Muscle layer of duodenum (tissue), 2 donors: ENCODE data around the gene DEFB115.
"Not testable (repeated sequence)": the region's sequence is repeated elsewhere in the genome, so short reads cannot be mapped to it uniquely, and the experiment has no call there.

Experiments
- H3K27ac ChIP-seq: one replicate; pipeline ENCODE4 v1.7.0; 2013; ENCODE audit warnings: mild to moderate bottlenecking, low read length
- H3K27me3 ChIP-seq: one replicate; pipeline ENCODE4 v1.7.0; 2013; ENCODE audit warnings: low read depth, mild to moderate bottlenecking, control low read depth, low read length
- H3K36me3 ChIP-seq, 2 donors: one replicate each; pipeline ENCODE4 v1.7.0; 2013; ENCODE audit warnings: low read length in 2 of 2, control low read depth in 1 of 2, mild to moderate bottlenecking in 1 of 2; ENCODE audit not compliant: insufficient read depth in 2 of 2, control insufficient read depth in 1 of 2
- H3K4me1 ChIP-seq, 2 donors: one replicate each; pipeline ENCODE4 v1.7.0; 2013; ENCODE audit warnings: low read length in 2 of 2, mild to moderate bottlenecking in 2 of 2, control low read depth in 1 of 2, moderate library complexity in 1 of 2; ENCODE audit not compliant: insufficient read depth in 2 of 2, control insufficient read depth in 1 of 2
- H3K4me3 ChIP-seq, 2 donors: one replicate each; pipeline ENCODE4 v1.7.0; 2013; ENCODE audit warnings: low read length in 2 of 2, low read depth in 1 of 2, mild to moderate bottlenecking in 1 of 2
- H3K9me3 ChIP-seq, 2 donors: one replicate each; pipeline ENCODE4 v1.7.0; 2013; ENCODE audit warnings: low read length in 2 of 2, control low read depth in 1 of 2, mild to moderate bottlenecking in 1 of 2; ENCODE audit not compliant: control insufficient read depth in 1 of 2
- donor health status: healthy.

Gene DEFB115

GRCh38 chr20:31257364-31257763, at the start of gene DEFB115:
TSS of gene DEFB115 (plus strand) at chr20:31257664. CDS start at chr20:31257664, 0 bp downstream.
- H3K36me3 ChIP-seq: no peaks in the 10 kb centered on the region
- H3K27ac ChIP-seq: no peak within 1 kb of the TSS
- H3K27me3 ChIP-seq: no peaks in the 10 kb centered on the region
- H3K9me3 ChIP-seq: peaks cover 3 to 5% of the 10 kb centered on the region in 2 donors
- H3K4me1 ChIP-seq: no peaks in the 10 kb centered on the region
- no peak within 1 kb of the TSS for H3K4me3 ChIP-seq

GRCh38 chr20:31236953-31237352, 20.5 kb upstream of the DEFB115 start:
- Histone ChIP-seq H3K27me3 (no peaks in the 10 kb centered on the region), H3K4me3 (peak overlapping the region in 1 of 2 donors; percentile 3), H3K9me3 (peaks cover 13 to 97% of the 10 kb centered on the region in 2 donors), H3K36me3 (no peaks in the 10 kb centered on the region), H3K27ac (no peak overlapping the region), H3K4me1 (no peaks in the 10 kb centered on the region)

- Histone ChIP-seq H3K27ac (no peak overlapping the region), H3K36me3 (no peaks in the 10 kb centered on the region), H3K27me3 (no peaks in the 10 kb centered on the region), H3K9me3 (peaks cover 15 to 97% of the 10 kb centered on the region in 2 donors), H3K4me1 (no peaks in the 10 kb centered on the region), H3K4me3 (peak overlapping the region in 1 of 2 donors; percentile 7)
Measured at GRCh38 chr20:31237763-31238162, 19.7 kb upstream of the DEFB115 start.

- H3K4me1 ChIP-seq: no peaks in the 10 kb centered on the region
- H3K27me3 ChIP-seq: no peaks in the 10 kb centered on the region
- no peaks in the 10 kb centered on the region for H3K36me3 ChIP-seq
- H3K4me3 ChIP-seq: peak overlapping the region in 1 of 2 donors; percentile 7
- peaks cover 19 to 97% of the 10 kb centered on the region in 2 donors for H3K9me3 ChIP-seq
- no peak overlapping the region for H3K27ac ChIP-seq
Measured at GRCh38 chr20:31239139-31239538, 18.3 kb upstream of the DEFB115 start.

GRCh38 chr20:31256959-31257358, 505 bp upstream of the DEFB115 start:
- no peaks in the 10 kb centered on the region for H3K4me1 ChIP-seq
- H3K4me3 ChIP-seq: no peak overlapping the region
- peaks cover 3 to 5% of the 10 kb centered on the region in 2 donors for H3K9me3 ChIP-seq
- no peak overlapping the region for H3K27ac ChIP-seq
- H3K27me3 ChIP-seq: no peaks in the 10 kb centered on the region
- H3K36me3 ChIP-seq: no peaks in the 10 kb centered on the region

GRCh38 chr20:31260326-31260932, 3.0 kb downstream of the DEFB115 start:
- peaks cover 3 to 5% of the 10 kb centered on the region in 2 donors for H3K9me3 ChIP-seq
- H3K36me3 ChIP-seq: no peaks in the 10 kb centered on the region
- no peaks in the 10 kb centered on the region for H3K27me3 ChIP-seq
- H3K4me3 ChIP-seq: no peak overlapping the region
- no peaks in the 10 kb centered on the region for H3K4me1 ChIP-seq
- no peak overlapping the region for H3K27ac ChIP-seq

GRCh38 chr20:31274441-31274840, 17.0 kb downstream of the DEFB115 start:
- Histone ChIP-seq H3K27ac (no peak overlapping the region), H3K4me1 (no peaks in the 10 kb centered on the region), H3K9me3 (peaks cover 23 to 40% of the 10 kb centered on the region in 2 donors), H3K27me3 (no peaks in the 10 kb centered on the region), H3K36me3 (no peaks in the 10 kb centered on the region), H3K4me3 (no peak overlapping the region)

GRCh38 chr20:31278178-31278577, 20.7 kb downstream of the DEFB115 start:
- H3K4me1 ChIP-seq: no peaks in the 10 kb centered on the region
- no peak overlapping the region for H3K4me3 ChIP-seq
- H3K27ac ChIP-seq: no peak overlapping the region
- peaks cover 7 to 12% of the 10 kb centered on the region in 2 donors for H3K9me3 ChIP-seq
- no peaks in the 10 kb centered on the region for H3K27me3 ChIP-seq
- no peaks in the 10 kb centered on the region for H3K36me3 ChIP-seq

- not testable (repeated sequence) for H3K27me3 ChIP-seq, H3K36me3 ChIP-seq, H3K4me1 ChIP-seq, H3K4me3 ChIP-seq, H3K27ac ChIP-seq
- H3K9me3 ChIP-seq: peaks cover 0 to 19% of the 10 kb centered on the region in 2 donors
Measured at GRCh38 chr20:31284964-31285363, 27.5 kb downstream of the DEFB115 start.

- no peak within 1 kb of the TSS for H3K4me3 ChIP-seq
- H3K27me3 ChIP-seq: no peaks in the 10 kb centered on the region
- no peaks in the 10 kb centered on the region for H3K36me3 ChIP-seq
- peaks cover 0 to 7% of the 10 kb centered on the region in 2 donors for H3K9me3 ChIP-seq
- no peaks in the 10 kb centered on the region for H3K4me1 ChIP-seq
- H3K27ac ChIP-seq: no peak within 1 kb of the TSS
Measured at GRCh38 chr20:31308535-31309162, 51.2 kb downstream of the DEFB115 start, which contains the start of gene DEFB116. TSS of gene DEFB116 (minus strand) at chr20:31308585. CDS start at chr20:31308585, 0 bp downstream.
